HCT116 (cell line): ENCODE results near the gene TXNL4B. TPM values are rescaled to one million over a fixed set of nuclear protein-coding genes. Genes with fewer than 3 reads are reported as not detected.

Source experiments
- ATAC-seq: fragments of 200-7000 bp; cut with Tn5 transposase; 2 replicates; pipeline ENCODE4 v1.9.1; 2020; ENCODE audit warnings: mild to moderate bottlenecking, moderate library complexity
- BruUV-seq: library from RNA; stranded (reverse); fragments of 400-500 nt; replicated peaks from 2 replicates; lab custom pipeline; 2021; lab: Mats Ljungman, UMichigan
- CTCF ChIA-PET: fragments of 300-600 bp; sonication (Branson Sonifier 250); formaldehyde crosslinking; loops from one replicate; lab custom pipeline; 2021; ENCODE audit warnings: antibody characterized with exemption; lab: Charles Lee
- POLR2A ChIA-PET: fragments of 300-600, 350-600 bp; sonication (Branson Sonifier 250); formaldehyde crosslinking; loops from one replicate; lab custom pipeline; 2021; ENCODE audit warnings: antibody characterized with exemption; lab: Charles Lee
- RAD21 ChIA-PET, 2 experiments: fragments of 300-600 bp; sonication (Branson Sonifier 250); formaldehyde crosslinking; loops; one replicate each; lab custom pipeline; 2023; ENCODE audit warnings: low total read pairs in 2 of 2; ENCODE audit not compliant: uncharacterized antibody in 2 of 2, unreplicated experiment in 2 of 2, low non-redundant PET in 1 of 2; lab: Charles Lee
- DNase-seq: peaks from one replicate; pipeline ENCODE4 v3.0.0-alpha.2; 2010; ENCODE audit warnings: low read depth, low spot score
- H2AFZ ChIP-seq: fragments of 200-600 bp; shearing (Covaris generic), sonication (generic); 2 replicates; pipeline ENCODE4 v1.6.1; 2017; ENCODE audit warnings: low read depth, mixed run types, mixed read lengths, antibody characterized with exemption, low read length; ENCODE audit not compliant: poor library complexity, severe bottlenecking
- H3K27ac ChIP-seq: 2 replicates; pipeline ENCODE4 v1.5.1; 2012; ENCODE audit warnings: low read depth, low read length
- H3K27me3 ChIP-seq: fragments of 200-600 bp; sonication (generic); 2 replicates; pipeline ENCODE4 v1.6.1; 2016; ENCODE audit warnings: mixed run types, low read length, mixed read lengths; ENCODE audit not compliant: insufficient read depth
- H3K36me3 ChIP-seq, 2 experiments: fragments of 200-500 bp in 1 of 2; fragments of 200-600 bp in 1 of 2; sonication (Bioruptor generic) in 1 of 2; sonication (generic) in 1 of 2; 2 replicates each; pipeline versions ENCODE4 v1.5.1 to v1.6.1; 2014 to 2016; ENCODE audit warnings: low read length in 2 of 2, inconsistent platforms in 1 of 2, mixed read lengths in 1 of 2, mixed run types in 1 of 2; ENCODE audit not compliant: insufficient read depth in 2 of 2, control insufficient read depth in 1 of 2
- H3K4me1 ChIP-seq, 2 experiments: fragments of 200-600 bp in 1 of 2; sonication (generic) in 1 of 2; 2 replicates each; pipeline versions ENCODE4 v1.5.1 to v1.6.1; 2012 to 2017; ENCODE audit warnings: low read length in 2 of 2, inconsistent platforms in 1 of 2, mild to moderate bottlenecking in 1 of 2, mixed read lengths in 1 of 2, mixed run types in 1 of 2, moderate library complexity in 1 of 2; ENCODE audit not compliant: insufficient read depth in 2 of 2, control insufficient read depth in 1 of 2
- H3K4me2 ChIP-seq: fragments of 200-600 bp; sonication (generic); 2 replicates; pipeline ENCODE4 v1.6.1; 2017; ENCODE audit warnings: mixed run types, low read length, mixed read lengths
- H3K4me3 ChIP-seq, 2 experiments: fragments of 200-600 bp in 1 of 2; sonication (generic) in 1 of 2; replicated peaks in 1 of 2; 2 replicates each; pipeline ENCODE4 v1.5.1; 2011 to 2016; ENCODE audit warnings: low read length in 2 of 2, control low read depth in 1 of 2, low read depth in 1 of 2, mild to moderate bottlenecking in 1 of 2, mixed read lengths in 1 of 2, mixed run types in 1 of 2
- H3K79me2 ChIP-seq: fragments of 200-600 bp; sonication (generic); 2 replicates; pipeline ENCODE4 v1.6.1; 2017; ENCODE audit warnings: mild to moderate bottlenecking, mixed run types, low read length, moderate library complexity, mixed read lengths; ENCODE audit not compliant: insufficient read depth
- H3K9ac ChIP-seq: fragments of 200-600 bp; sonication (generic); 2 replicates; pipeline ENCODE4 v1.6.1; 2016; ENCODE audit warnings: low read length, mixed read lengths
- H3K9me2 ChIP-seq: fragments of 200-600 bp; sonication (generic), shearing (Covaris generic); 2 replicates; pipeline ENCODE4 v1.6.1; 2017; ENCODE audit warnings: mixed run types, mild to moderate bottlenecking, moderate library complexity; ENCODE audit not compliant: insufficient read depth
- H3K9me3 ChIP-seq, 2 experiments: fragments of 200-500 bp in 1 of 2; fragments of 200-600 bp in 1 of 2; sonication (Bioruptor generic) in 1 of 2; sonication (generic) in 1 of 2; 2 replicates each; pipeline ENCODE4 v1.6.1; 2014 to 2017; ENCODE audit warnings: low read length in 2 of 2, mixed read lengths in 2 of 2, inconsistent platforms in 1 of 2, low read depth in 1 of 2, mild to moderate bottlenecking in 1 of 2, mixed run types in 1 of 2, moderate library complexity in 1 of 2; ENCODE audit not compliant: control insufficient read depth in 1 of 2, insufficient read depth in 1 of 2
- H4K20me1 ChIP-seq: fragments of 200-600 bp; sonication (generic), shearing (Covaris generic); 2 replicates; pipeline ENCODE4 v1.6.1; 2017; ENCODE audit warnings: mixed run types, mild to moderate bottlenecking, moderate library complexity; ENCODE audit not compliant: insufficient read depth
- CTCF ChIP-seq, 3 experiments: fragments of 200-600 bp in 1 of 3; sonication (generic) in 1 of 3; IDR thresholded peaks in 2 of 3; conservative IDR thresholded peaks in 1 of 3; 2 replicates each; pipeline ENCODE4 v1.5.1; 2012 to 2017; ENCODE audit warnings: low read depth in 2 of 3, low read length in 2 of 3, antibody characterized with exemption in 1 of 3, borderline replicate concordance in 1 of 3, control low read depth in 1 of 3, mild to moderate bottlenecking in 1 of 3, mixed read lengths in 1 of 3, mixed run types in 1 of 3, moderate library complexity in 1 of 3; ENCODE audit not compliant: insufficient read depth in 1 of 3
- EZH2phosphoT487 ChIP-seq: fragments of 200-600 bp; IDR thresholded peaks from 2 replicates; pipeline ENCODE4 v1.6.1; 2018; ENCODE audit warnings: antibody characterized with exemption, borderline replicate concordance
- FOSL1 ChIP-seq: IDR thresholded peaks from 2 replicates; pipeline ENCODE4 v1.6.1; 2012; ENCODE audit warnings: low read depth
- POLR2AphosphoS5 ChIP-seq: IDR thresholded peaks from 2 replicates; pipeline ENCODE4 v1.6.1; 2011; ENCODE audit warnings: mild to moderate bottlenecking, low read depth, low read length, moderate library complexity
- SIN3A ChIP-seq: IDR thresholded peaks from 2 replicates; pipeline ENCODE4 v1.6.1; 2012; ENCODE audit warnings: low read depth
- SP1 ChIP-seq: IDR thresholded peaks from 2 replicates; pipeline ENCODE4 v1.6.1; 2012; ENCODE audit warnings: low read depth
- ZNF274 ChIP-seq: fragments of 200-500 bp; sonication (Bioruptor generic); IDR thresholded peaks from 2 replicates; pipeline ENCODE4 v1.6.1; 2014; ENCODE audit warnings: mild to moderate bottlenecking, low read depth, low read length, inconsistent platforms
- intact Hi-C: fragments of 100-400 bp; cut with micrococcal nuclease; formaldehyde crosslinking; loops from 2 replicates; pipeline ENCODE4 v1.10.0; 2022
- total RNA-seq: library from RNA; stranded (reverse); gene quantifications from one replicate; pipeline ENCODE4 v1.2.1, GENCODE V29; 2021; ENCODE audit not compliant: unreplicated experiment

Gene TXNL4B
- total RNA-seq, 1 experiment from 2014 or later = 15.5 TPM

GRCh38 chr16:72073560-72074230 is 19.7 kb downstream of the TXNL4B start (continued):
- no peak for TF ChIP-seq POLR2AphosphoS5
- no peak for TF ChIP-seq SIN3A
- TF ChIP-seq FOSL1 = no peak
- TF ChIP-seq EZH2phosphoT487 = no peak
- no peak for TF ChIP-seq ZNF274
- TF ChIP-seq SP1 = no peak

- Histone ChIP-seq H4K20me1 (no peaks in the 10 kb centered on the region), H3K4me1 (no peaks in the 10 kb centered on the region), H3K27ac (no peak overlapping the region), H3K9me2 (no peaks in the 10 kb centered on the region), H2AFZ (no peak overlapping the region), H3K4me3 (no peak overlapping the region), H3K9me3 (no peaks in the 10 kb centered on the region), H3K9ac (no peak overlapping the region), H3K79me2 (no peaks in the 10 kb centered on the region), H3K36me3 (no peaks in the 10 kb centered on the region), H3K4me2 (no peak overlapping the region), H3K27me3 (no peaks in the 10 kb centered on the region)
- ChIA-PET CTCF (no interaction called here), POLR2A (interaction anchor here (1.0 kb wide), 1 partner anchor 21 kb away, joined by 3 read pairs; the partner anchor contains the start of genes DHX38 and TXNL4B), RAD21 (no interaction called here)
- no TSS peak for BruUV-seq
- TF ChIP-seq CTCF (IDR thresholded peaks at IDR 0.05 in 2 of 3, conservative IDR thresholded peaks at IDR 0.05 in 1 of 3; ENCODE audit: borderline replicate concordance in 1 of 3, insufficient read depth in 1 of 3, low read depth in 2 of 3, low read length in 2 of 3) = no peak
- intact Hi-C loops = no loop called here
- ATAC-seq (no peak), DNase-seq (no peak)
These were observed 20.7 kb downstream of the TXNL4B start for GRCh38 chr16:72072514-72073342.
